HepG2 (cell line): ENCODE measurements around the gene EMID1. TPM values are rescaled to one million over a fixed set of nuclear protein-coding genes. Genes with fewer than 3 reads are reported as not detected.
"Not testable (repeated sequence)": the region's sequence is repeated elsewhere in the genome, so short reads cannot be mapped to it uniquely, and the experiment has no call there.

Experiments
- ATAC-seq: fragments of 200-7000 bp; cut with Tn5 transposase; 3 replicates; pipeline ENCODE4 v1.9.1; 2020; ENCODE audit warnings: mild to moderate bottlenecking, moderate library complexity
- BruUV-seq: library from RNA; stranded (reverse); fragments of 400-500 nt; replicated peaks from 2 replicates; lab custom pipeline; 2021; lab: Mats Ljungman, UMichigan
- CTCF ChIA-PET: fragments of 300-600 bp; formaldehyde crosslinking; extraction: SDS; loops from one replicate; lab custom pipeline; 2021; ENCODE audit warnings: low total read pairs, inconsistent platforms, low intra/inter-chr PET ratio; lab: Yijun Ruan, JAX
- POLR2A ChIA-PET: fragments of 350-600 bp; sonication (Branson Sonifier 250); formaldehyde crosslinking; loops from one replicate; lab custom pipeline; 2020; ENCODE audit warnings: antibody characterized with exemption, inconsistent platforms; lab: Yijun Ruan, JAX
- DNase-seq: peaks from one replicate; pipeline ENCODE4 v3.0.0-alpha.2; 2015; ENCODE audit warnings: low spot score
- FAIRE-seq: peaks from 3 replicates; lab custom pipeline; 2011; peaks lifted over from hg19 to GRCh38; lab: Jason Lieb, UNC
- H2AFZ ChIP-seq: one replicate; pipeline ENCODE4 v1.6.1; 2011; ENCODE audit warnings: low read length, inconsistent platforms
- H3K27ac ChIP-seq: fragments of 300-600 bp; 3 replicates; pipeline ENCODE4 v1.8.0; 2011; ENCODE audit warnings: mixed run types, mild to moderate bottlenecking, mixed read lengths, low read length, inconsistent platforms; ENCODE audit not compliant: insufficient read depth; ENCODE audit errors: extremely low read length
- H3K27me3 ChIP-seq, 2 experiments: fragments of 200-600 bp in 1 of 2; 2 replicates in 1 of 2; 3 replicates in 1 of 2; pipeline versions ENCODE4 v1.6.0 to v1.8.0; 2011; ENCODE audit warnings: low read length in 2 of 2, mild to moderate bottlenecking in 2 of 2, moderate library complexity in 2 of 2, inconsistent platforms in 1 of 2; ENCODE audit not compliant: insufficient read depth in 2 of 2, control insufficient read depth in 1 of 2
- H3K36me3 ChIP-seq, 2 experiments: fragments of 200-600 bp in 1 of 2; replicated peaks in 1 of 2; 2 replicates in 1 of 2; 3 replicates in 1 of 2; pipeline versions ENCODE4 v1.5.1 to v1.8.0; 2011; ENCODE audit warnings: low read length in 2 of 2, inconsistent platforms in 1 of 2; ENCODE audit not compliant: insufficient read depth in 2 of 2, control insufficient read depth in 1 of 2
- H3K4me1 ChIP-seq: 2 replicates; pipeline ENCODE4 v1.5.1; 2012; ENCODE audit warnings: low read length, inconsistent platforms; ENCODE audit not compliant: insufficient read depth
- H3K4me2 ChIP-seq: 2 replicates; pipeline ENCODE4 v1.6.0; 2011; ENCODE audit warnings: low read depth, low read length, inconsistent platforms
- H3K4me3 ChIP-seq, 3 experiments: fragments of 200-600 bp in 1 of 3; sonication (generic), shearing (Covaris generic) in 1 of 3; replicated peaks in 1 of 3; 2 replicates each; pipeline ENCODE4 v1.5.1; 2011 to 2016; ENCODE audit warnings: low read length in 3 of 3, inconsistent platforms in 2 of 3, low read depth in 2 of 3, mild to moderate bottlenecking in 2 of 3, control low read depth in 1 of 3, mixed read lengths in 1 of 3; ENCODE audit not compliant: insufficient read depth in 1 of 3
- H3K79me2 ChIP-seq: one replicate; pipeline ENCODE4 v1.6.1; 2011; ENCODE audit warnings: low read length, inconsistent platforms; ENCODE audit not compliant: insufficient read depth
- H3K9ac ChIP-seq: 2 replicates; pipeline ENCODE4 v1.6.0; 2011; ENCODE audit warnings: mild to moderate bottlenecking, low read depth, low read length, inconsistent platforms; ENCODE audit not compliant: insufficient read depth
- H3K9me3 ChIP-seq: 2 replicates; pipeline ENCODE4 v1.5.1; 2012; ENCODE audit warnings: mild to moderate bottlenecking, low read length
- H4K20me1 ChIP-seq: 2 replicates; pipeline ENCODE4 v1.6.0; 2011; ENCODE audit warnings: inconsistent platforms, mild to moderate bottlenecking, low read length, moderate library complexity; ENCODE audit not compliant: insufficient read depth
- POLR2AphosphoS5 ChIP-seq: IDR thresholded peaks from 2 replicates; pipeline ENCODE4 v1.6.1; 2012; ENCODE audit warnings: low read depth, low read length
- RAD51 ChIP-seq: fragments of 450-650 bp; IDR thresholded peaks from 2 replicates; pipeline ENCODE4 v1.6.1; 2016; ENCODE audit warnings: borderline replicate concordance
- RCOR2 ChIP-seq: IDR thresholded peaks from 2 replicates; pipeline ENCODE4 v1.6.1; 2016; ENCODE audit warnings: missing biosample characterization, missing genetic modification reagents
- SIN3B ChIP-seq: fragments of 150-350 bp; IDR thresholded peaks from 2 replicates; pipeline ENCODE4 v1.6.1; 2014; ENCODE audit warnings: low read length
- TFDP2 ChIP-seq: sonication (generic); formaldehyde crosslinking; IDR thresholded peaks from 2 replicates; pipeline ENCODE4 v1.4.0; 2020; ENCODE audit warnings: missing genetic modification reagents
- U2AF2 ChIP-seq: fragments of 200-400 bp; formaldehyde crosslinking; IDR thresholded peaks from 2 replicates; pipeline ENCODE4 v1.6.1; 2017; ENCODE audit warnings: low read depth, mild to moderate bottlenecking, low read length
- ZBTB49 ChIP-seq: sonication (generic); formaldehyde crosslinking; IDR thresholded peaks from 2 replicates; pipeline ENCODE4 v1.4.0; 2020; ENCODE audit warnings: missing genetic modification reagents, borderline replicate concordance
- ZNF777 ChIP-seq: sonication (generic); formaldehyde crosslinking; IDR thresholded peaks from 2 replicates; pipeline ENCODE4 v1.4.0; 2020; ENCODE audit warnings: missing genetic modification reagents
- ZNF83 ChIP-seq: sonication (generic); formaldehyde crosslinking; IDR thresholded peaks from 2 replicates; pipeline ENCODE4 v1.4.0; 2020; ENCODE audit warnings: missing genetic modification reagents, mild to moderate bottlenecking, borderline replicate concordance
- WGBS: methylation state at CpG from one replicate; pipeline ENCODE4 v1.1.6; 2017; ENCODE audit warnings: low lambda C conversion rate; 5-methylcytosine and 5-hydroxymethylcytosine counted together
- in situ Hi-C: cut with HindIII; loops from 2 replicates; pipeline ENCODE4 v1.10.0; 2017; ENCODE audit warnings: low pct_unique_long_range_greater_than_20kb; ENCODE audit not compliant: extremely low pct_ligation_motif_present
- intact Hi-C: fragments of 100-400 bp; cut with micrococcal nuclease; formaldehyde crosslinking; loops from one replicate; pipeline ENCODE4 v1.10.0; 2022; ENCODE audit not compliant: unreplicated experiment
- polyA plus RNA-seq, 8 experiments: library from polyadenylated mRNA; depleted of rRNA in 3 of 8; stranded (reverse) in 7 of 8; unstranded in 1 of 8; fragments of >200 nt; fragmentation: Illumina TruSeq in 4 of 8; extraction: Trizol in 4 of 8; gene quantifications; 2 replicates each; pipeline versions ENCODE4 v1.2.1 to v1.2.3, GENCODE V29; 2011 to 2016; ENCODE audit warnings: low read depth in 4 of 8, missing spikeins in 1 of 8, mixed read lengths in 1 of 8; ENCODE audit not compliant: insufficient read depth in 1 of 8
- total RNA-seq, 5 experiments: library from RNA; depleted of rRNA; stranded (reverse); fragments of >200 nt; fragmentation: Illumina TruSeq; extraction: Trizol; gene quantifications; 2 replicates each; pipeline ENCODE4 v1.2.3, GENCODE V29; 2016; ENCODE audit warnings: low read depth in 1 of 5
- TF ChIP-seq, protein P1 (sequence below): sonication (generic); formaldehyde crosslinking; IDR thresholded peaks from 2 replicates; pipeline ENCODE4 v1.5.0; 2020; ENCODE audit warnings: missing genetic modification reagents
- TF ChIP-seq, protein P2 (sequence below): fragments of 450-650 bp; IDR thresholded peaks from 2 replicates; pipeline ENCODE4 v1.6.1; 2017

Gene EMID1
- total and polyA plus RNA-seq, 2 of the 13 experiments (the other 11 are each of a cell fraction or from before 2014, with no cell fraction given) = 0.45 to 0.82 TPM

- intact Hi-C loops (loop anchor here (5.0 kb wide), 1 partner anchor 91 kb away; no protein-coding TSS in a partner anchor), in situ Hi-C loops (loop anchor here (5.0 kb wide), 1 partner anchor 46 kb away; no protein-coding TSS in a partner anchor)
- BruUV-seq, FAIRE-seq, H2AFZ ChIP-seq, ATAC-seq, H3K9me3 ChIP-seq, POLR2A ChIA-PET, H3K9ac ChIP-seq, H4K20me1 ChIP-seq, H3K27me3 ChIP-seq, H3K4me2 ChIP-seq, H3K36me3 ChIP-seq, H3K27ac ChIP-seq, CTCF ChIA-PET, H3K4me3 ChIP-seq, DNase-seq, H3K79me2 ChIP-seq: not testable (repeated sequence)
- H3K4me1 ChIP-seq = peaks cover 16% of the 10 kb centered on the region
- WGBS = 76% methylated on average over 10 of the region's 10 CpGs
These were observed 42.2 kb downstream of the EMID1 start for GRCh38 chr22:29247891-29248290.

GRCh38 chr22:29251265-29251664 lies 45.6 kb downstream of the EMID1 start:
- H3K4me2 ChIP-seq = no peak overlapping the region
- intact Hi-C loops = no loop called here
- ATAC-seq = no peak
- in situ Hi-C loops = loop anchor here (10.0 kb wide), 1 partner anchor 386 kb away; no protein-coding TSS in a partner anchor
- 53% methylated on average over 5 of the region's 5 CpGs for WGBS
- no peak overlapping the region for H3K4me3 ChIP-seq
- H2AFZ ChIP-seq = no peak overlapping the region
- H4K20me1 ChIP-seq = no peaks in the 10 kb centered on the region
- H3K79me2 ChIP-seq = no peaks in the 10 kb centered on the region
- no peaks in the 10 kb centered on the region for H3K27me3 ChIP-seq
- H3K36me3 ChIP-seq = no peaks in the 10 kb centered on the region
- no peak for FAIRE-seq
- H3K27ac ChIP-seq = no peak overlapping the region
- no TSS peak for BruUV-seq
- H3K9me3 ChIP-seq = no peaks in the 10 kb centered on the region
- peaks cover 15% of the 10 kb centered on the region for H3K4me1 ChIP-seq
- POLR2A ChIA-PET = no interaction called here
- H3K9ac ChIP-seq = no peak overlapping the region
- no peak for DNase-seq
- CTCF ChIA-PET = no interaction called here
- TF ChIP-seq, protein P1, sequence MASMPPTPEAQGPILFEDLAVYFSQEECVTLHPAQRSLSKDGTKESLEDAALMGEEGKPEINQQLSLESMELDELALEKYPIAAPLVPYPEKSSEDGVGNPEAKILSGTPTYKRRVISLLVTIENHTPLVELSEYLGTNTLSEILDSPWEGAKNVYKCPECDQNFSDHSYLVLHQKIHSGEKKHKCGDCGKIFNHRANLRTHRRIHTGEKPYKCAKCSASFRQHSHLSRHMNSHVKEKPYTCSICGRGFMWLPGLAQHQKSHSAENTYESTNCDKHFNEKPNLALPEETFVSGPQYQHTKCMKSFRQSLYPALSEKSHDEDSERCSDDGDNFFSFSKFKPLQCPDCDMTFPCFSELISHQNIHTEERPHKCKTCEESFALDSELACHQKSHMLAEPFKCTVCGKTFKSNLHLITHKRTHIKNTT (CRISPR knock-in tag) = no peak
- no peak for TF ChIP-seq ZNF83 (CRISPR knock-in tag)
- TF ChIP-seq RCOR2 (CRISPR knock-in tag) = no peak
- no peak for TF ChIP-seq TFDP2 (CRISPR knock-in tag)
- no peak for TF ChIP-seq ZBTB49 (CRISPR knock-in tag)
- TF ChIP-seq, protein P2, sequence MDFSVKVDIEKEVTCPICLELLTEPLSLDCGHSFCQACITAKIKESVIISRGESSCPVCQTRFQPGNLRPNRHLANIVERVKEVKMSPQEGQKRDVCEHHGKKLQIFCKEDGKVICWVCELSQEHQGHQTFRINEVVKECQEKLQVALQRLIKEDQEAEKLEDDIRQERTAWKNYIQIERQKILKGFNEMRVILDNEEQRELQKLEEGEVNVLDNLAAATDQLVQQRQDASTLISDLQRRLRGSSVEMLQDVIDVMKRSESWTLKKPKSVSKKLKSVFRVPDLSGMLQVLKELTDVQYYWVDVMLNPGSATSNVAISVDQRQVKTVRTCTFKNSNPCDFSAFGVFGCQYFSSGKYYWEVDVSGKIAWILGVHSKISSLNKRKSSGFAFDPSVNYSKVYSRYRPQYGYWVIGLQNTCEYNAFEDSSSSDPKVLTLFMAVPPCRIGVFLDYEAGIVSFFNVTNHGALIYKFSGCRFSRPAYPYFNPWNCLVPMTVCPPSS = no peak
- no peak for TF ChIP-seq SIN3B
- TF ChIP-seq RAD51 = no peak
- no peak for TF ChIP-seq ZNF777 (CRISPR knock-in tag)
- no peak for TF ChIP-seq POLR2AphosphoS5
- no peak for TF ChIP-seq U2AF2
